Hepatocyte (in vitro differentiated cells): Measurements from ENCODE around the gene BLACAT1. TPM values are rescaled to one million over a fixed set of nuclear protein-coding genes. Genes with fewer than 3 reads are reported as not detected.

Experiments
- DNase-seq: peaks from one replicate; pipeline ENCODE4 v3.0.0-alpha.2; 2016; ENCODE audit warnings: low spot score
- H2AFZ ChIP-seq: fragments of 200-600 bp; sonication (generic); 2 replicates; pipeline ENCODE4 v1.6.0; 2016; ENCODE audit warnings: antibody characterized with exemption, mild to moderate bottlenecking
- H3K27ac ChIP-seq: fragments of 200-600 bp; sonication (generic); 2 replicates; pipeline ENCODE4 v1.5.1; 2016; ENCODE audit warnings: mild to moderate bottlenecking
- H3K27me3 ChIP-seq: fragments of 200-600 bp; sonication (generic); 2 replicates; pipeline ENCODE4 v1.6.1; 2016
- H3K36me3 ChIP-seq: fragments of 200-600 bp; sonication (generic); replicated peaks from 2 replicates; pipeline ENCODE4 v1.5.1; 2016; ENCODE audit warnings: low read depth; ENCODE audit not compliant: insufficient read depth
- H3K4me1 ChIP-seq: fragments of 200-600 bp; sonication (generic); 2 replicates; pipeline ENCODE4 v1.5.1; 2016; ENCODE audit warnings: mild to moderate bottlenecking, moderate library complexity; ENCODE audit not compliant: insufficient read depth
- H3K4me2 ChIP-seq: fragments of 200-600 bp; sonication (generic); 2 replicates; pipeline ENCODE4 v1.6.0; 2016
- H3K4me3 ChIP-seq: fragments of 200-600 bp; sonication (generic); 2 replicates; pipeline ENCODE4 v1.5.1; 2016; ENCODE audit warnings: mild to moderate bottlenecking
- H3K79me2 ChIP-seq: fragments of 200-600 bp; sonication (generic); 2 replicates; pipeline ENCODE4 v1.6.0; 2017; ENCODE audit warnings: mild to moderate bottlenecking
- H3K9me2 ChIP-seq: fragments of 200-600 bp; sonication (generic); replicated peaks from 2 replicates; pipeline ENCODE4 v1.6.0; 2017; ENCODE audit warnings: mild to moderate bottlenecking; ENCODE audit not compliant: insufficient read depth
- H3K9me3 ChIP-seq: fragments of 200-600 bp; sonication (generic); 2 replicates; pipeline ENCODE4 v1.5.1; 2016; ENCODE audit warnings: low read depth, mild to moderate bottlenecking
- H4K20me1 ChIP-seq: fragments of 200-600 bp; sonication (generic); 2 replicates; pipeline ENCODE4 v1.6.0; 2016; ENCODE audit warnings: mild to moderate bottlenecking; ENCODE audit not compliant: insufficient read depth, poor library complexity, severe bottlenecking
- CTCF ChIP-seq: fragments of 200-600 bp; sonication (generic); IDR thresholded peaks from 2 replicates; pipeline ENCODE4 v1.5.1; 2016; ENCODE audit warnings: antibody characterized with exemption, mild to moderate bottlenecking; ENCODE audit not compliant: poor library complexity
- EZH2 ChIP-seq: fragments of 200-600 bp; sonication (generic); IDR thresholded peaks from 2 replicates; pipeline ENCODE4 v1.6.1; 2016; ENCODE audit warnings: antibody characterized with exemption, mild to moderate bottlenecking, borderline replicate concordance
- EZH2phosphoT487 ChIP-seq: fragments of 200-600 bp; sonication (generic); IDR thresholded peaks from one replicate; pipeline ENCODE4 v1.6.1; 2018; ENCODE audit warnings: antibody characterized with exemption, mild to moderate bottlenecking, low read depth, moderate library complexity; ENCODE audit not compliant: unreplicated experiment, severe bottlenecking
- WGBS: methylation state at CpG from one replicate; pipeline ENCODE4 v1.1.6; 2016; ENCODE audit warnings: low lambda C conversion rate; ENCODE audit errors: missing lambda C conversion rate; 5-methylcytosine and 5-hydroxymethylcytosine counted together
- polyA plus RNA-seq: library from polyadenylated mRNA; unstranded; fragments of >200 nt; fragmentation: Nextera tagmentation; extraction: Ambion mirVana; gene quantifications from 2 replicates; pipeline ENCODE4 v1.2.1, GENCODE V29; 2016
- total RNA-seq: library from RNA; depleted of rRNA; stranded (reverse); fragments of >200 nt; gene quantifications from 2 replicates; pipeline ENCODE4 v1.2.3, GENCODE V29; 2014

BLACAT1 gene
- total and polyA plus RNA-seq, 2 experiments from 2014 or later, result 0.40 to 0.58 TPM

GRCh38 chr1:205423814-205424399 is 31.9 kb downstream of the BLACAT1 start:
- H3K27ac ChIP-seq, result no peak overlapping the region
- no peak for DNase-seq
- peaks cover 69% of the 10 kb centered on the region for H3K27me3 ChIP-seq
- H3K4me2 ChIP-seq, result no peak overlapping the region
- no peaks in the 10 kb centered on the region for H3K9me3 ChIP-seq
- no peaks in the 10 kb centered on the region for H3K36me3 ChIP-seq
- 77% methylated on average over 6 of the region's 6 CpGs for WGBS
- no peaks in the 10 kb centered on the region for H3K4me1 ChIP-seq
- H3K4me3 ChIP-seq, result no peak overlapping the region
- H3K79me2 ChIP-seq, result no peaks in the 10 kb centered on the region
- H2AFZ ChIP-seq, result no peak overlapping the region
- H3K9me2 ChIP-seq, result no peaks in the 10 kb centered on the region
- no peaks in the 10 kb centered on the region for H4K20me1 ChIP-seq
- TF ChIP-seq EZH2phosphoT487, result no peak
- TF ChIP-seq EZH2, result no peak
- no peak for TF ChIP-seq CTCF

- no peaks in the 10 kb centered on the region for H3K79me2 ChIP-seq
- no peak overlapping the region for H2AFZ ChIP-seq
- TF ChIP-seq CTCF, result peak; percentile 23
- no peak for TF ChIP-seq EZH2phosphoT487
- no peak for TF ChIP-seq EZH2
- 66% methylated on average over 4 of the region's 4 CpGs for WGBS
- H3K4me2 ChIP-seq, result no peak overlapping the region
- H3K9me2 ChIP-seq, result no peaks in the 10 kb centered on the region
- no peaks in the 10 kb centered on the region for H3K36me3 ChIP-seq
- H3K9me3 ChIP-seq, result no peaks in the 10 kb centered on the region
- no peak overlapping the region for H3K27ac ChIP-seq
- H3K4me3 ChIP-seq, result no peak overlapping the region
- no peaks in the 10 kb centered on the region for H3K4me1 ChIP-seq
- peaks cover 64% of the 10 kb centered on the region for H3K27me3 ChIP-seq
- no peak for DNase-seq
- no peaks in the 10 kb centered on the region for H4K20me1 ChIP-seq
Measured at GRCh38 chr1:205422993-205423642, 32.7 kb downstream of the BLACAT1 start.

- no peaks in the 10 kb centered on the region for H3K4me1 ChIP-seq
- no peaks in the 10 kb centered on the region for H3K36me3 ChIP-seq
- no peaks in the 10 kb centered on the region for H4K20me1 ChIP-seq
- no peaks in the 10 kb centered on the region for H3K9me3 ChIP-seq
- WGBS, result 65% methylated on average over 2 of the region's 2 CpGs
- peaks cover 52% of the 10 kb centered on the region for H3K27me3 ChIP-seq
- no peak within 1 kb of the TSS for H3K4me3 ChIP-seq
- no peaks in the 10 kb centered on the region for H3K79me2 ChIP-seq
- H2AFZ ChIP-seq, result no peak within 1 kb of the TSS
- no peak for DNase-seq
- H3K9me2 ChIP-seq, result no peaks in the 10 kb centered on the region
- H3K4me2 ChIP-seq, result no peak within 1 kb of the TSS
- H3K27ac ChIP-seq, result no peak within 1 kb of the TSS
- no peak for TF ChIP-seq CTCF
- no peak for TF ChIP-seq EZH2phosphoT487
- TF ChIP-seq EZH2, result no peak
Measured at GRCh38 chr1:205421798-205422197, 34.0 kb downstream of the BLACAT1 start, which contains the start of gene LEMD1. TSS of gene LEMD1 (minus strand) at chr1:205422056. CDS start at chr1:205420536, 1,520 bp downstream.
